ENCODE data around the gene FYB2.

Gene FYB2

DNA sequence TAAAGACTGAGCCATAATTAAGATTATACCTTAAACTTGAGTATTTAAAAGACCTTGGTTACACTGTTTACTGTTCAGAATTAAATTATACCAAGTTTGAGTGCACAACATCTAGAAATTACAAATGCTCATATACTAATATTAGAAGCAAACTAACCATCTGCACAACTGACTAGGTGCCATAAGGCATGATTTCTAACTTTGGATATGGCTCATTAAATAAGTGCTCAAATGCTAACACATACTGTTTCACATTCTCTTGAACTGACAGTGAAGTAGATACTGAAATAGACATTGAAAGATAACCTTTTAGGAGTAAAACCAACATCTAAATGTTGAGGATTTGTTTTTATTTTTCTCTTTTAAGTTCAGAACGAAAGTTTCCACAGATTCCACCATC is 100.0 kb downstream of the FYB2 start:
- TF ChIP-seq, protein P1, sequence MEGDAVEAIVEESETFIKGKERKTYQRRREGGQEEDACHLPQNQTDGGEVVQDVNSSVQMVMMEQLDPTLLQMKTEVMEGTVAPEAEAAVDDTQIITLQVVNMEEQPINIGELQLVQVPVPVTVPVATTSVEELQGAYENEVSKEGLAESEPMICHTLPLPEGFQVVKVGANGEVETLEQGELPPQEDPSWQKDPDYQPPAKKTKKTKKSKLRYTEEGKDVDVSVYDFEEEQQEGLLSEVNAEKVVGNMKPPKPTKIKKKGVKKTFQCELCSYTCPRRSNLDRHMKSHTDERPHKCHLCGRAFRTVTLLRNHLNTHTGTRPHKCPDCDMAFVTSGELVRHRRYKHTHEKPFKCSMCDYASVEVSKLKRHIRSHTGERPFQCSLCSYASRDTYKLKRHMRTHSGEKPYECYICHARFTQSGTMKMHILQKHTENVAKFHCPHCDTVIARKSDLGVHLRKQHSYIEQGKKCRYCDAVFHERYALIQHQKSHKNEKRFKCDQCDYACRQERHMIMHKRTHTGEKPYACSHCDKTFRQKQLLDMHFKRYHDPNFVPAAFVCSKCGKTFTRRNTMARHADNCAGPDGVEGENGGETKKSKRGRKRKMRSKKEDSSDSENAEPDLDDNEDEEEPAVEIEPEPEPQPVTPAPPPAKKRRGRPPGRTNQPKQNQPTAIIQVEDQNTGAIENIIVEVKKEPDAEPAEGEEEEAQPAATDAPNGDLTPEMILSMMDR (IDR thresholded peaks at IDR 0.05; ENCODE audit: low read depth, low read length) = no peak
- no peak overlapping the region for H3K4me3 ChIP-seq (ENCODE audit: low read depth, low read length)

DNA sequence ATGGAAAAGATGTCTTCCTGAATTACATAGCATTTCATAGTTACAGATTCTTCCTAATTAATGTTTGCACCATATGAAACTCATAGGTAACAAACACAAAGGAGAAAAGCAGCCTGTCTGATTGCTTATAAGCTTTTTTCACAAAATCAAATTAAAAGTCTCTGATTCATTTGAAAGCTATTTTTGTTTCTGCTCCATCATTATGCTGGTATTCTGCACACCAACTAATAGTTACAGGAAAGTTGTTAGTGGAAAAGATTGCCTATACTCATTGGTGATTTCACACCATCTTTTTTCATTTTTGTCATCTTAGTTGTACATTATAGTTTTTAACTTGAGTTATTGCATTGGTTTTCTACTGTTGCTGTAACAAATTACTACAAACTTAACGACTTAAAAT is 104.0 kb downstream of the FYB2 start:
- TF ChIP-seq, protein P1 (IDR thresholded peaks at IDR 0.05; ENCODE audit: low read depth, low read length) = no peak
- no peak overlapping the region for H3K4me3 ChIP-seq (ENCODE audit: low read depth, low read length)

GRCh38 chr1:56713112-56713511 is 106.1 kb downstream of the FYB2 start:
- TF ChIP-seq, protein P1 (IDR thresholded peaks at IDR 0.05; ENCODE audit: low read depth, low read length) = no peak
- H3K4me3 ChIP-seq (ENCODE audit: low read depth, low read length) = no peak overlapping the region

GRCh38 chr1:56712150-56712549 is 107.1 kb downstream of the FYB2 start:
- H3K4me3 ChIP-seq (ENCODE audit: low read depth, low read length) = no peak overlapping the region
- TF ChIP-seq, protein P1 (IDR thresholded peaks at IDR 0.05; ENCODE audit: low read depth, low read length) = no peak

DNA sequence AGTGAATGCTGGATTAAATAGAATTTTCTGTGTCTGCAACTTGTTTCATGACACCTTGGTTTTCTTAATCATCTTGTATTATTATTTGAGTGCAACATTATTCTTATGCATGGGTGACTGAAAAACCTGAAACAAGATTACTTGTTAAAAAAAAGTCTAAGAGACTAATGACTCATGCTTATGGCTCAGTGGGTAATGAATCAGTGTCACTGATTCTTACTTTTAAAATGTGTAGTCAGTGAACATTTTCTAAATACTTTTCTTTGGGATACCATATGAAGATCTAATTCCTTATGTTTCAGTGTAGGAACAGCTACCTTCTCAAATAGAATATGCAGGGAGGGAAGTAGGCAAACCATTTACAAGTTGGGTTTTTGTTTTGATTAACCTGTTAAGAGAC is 108.6 kb downstream of the FYB2 start:
- H3K4me3 ChIP-seq (ENCODE audit: low read depth, low read length) = no peak overlapping the region
- TF ChIP-seq, protein P1 (IDR thresholded peaks at IDR 0.05; ENCODE audit: low read depth, low read length) = no peak

DNA sequence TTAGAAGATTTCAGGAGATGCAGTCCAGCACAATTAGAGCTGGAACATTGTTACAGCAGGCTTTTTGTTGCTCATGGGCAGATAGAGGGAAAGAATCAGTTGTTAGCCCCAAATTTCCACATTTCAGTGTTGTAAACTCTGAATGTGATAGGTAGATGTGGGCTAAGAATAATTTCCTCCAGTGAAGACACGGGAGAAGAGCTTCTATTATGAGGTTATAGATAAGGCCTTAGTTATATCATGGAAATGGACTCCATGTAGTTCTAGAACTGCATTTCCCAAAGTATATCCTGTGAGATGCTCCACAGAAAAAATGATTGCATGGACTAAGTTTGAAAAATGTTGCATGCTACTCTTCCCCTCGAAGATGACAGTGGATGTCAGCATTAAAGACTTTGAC is 109.2 kb downstream of the FYB2 start:
- TF ChIP-seq, protein P1 (IDR thresholded peaks at IDR 0.05; ENCODE audit: low read depth, low read length) = no peak
- no peak overlapping the region for H3K4me3 ChIP-seq (ENCODE audit: low read depth, low read length)

- no peak overlapping the region for H3K4me3 ChIP-seq (ENCODE audit: low read depth, low read length)
- TF ChIP-seq, protein P1 (IDR thresholded peaks at IDR 0.05; ENCODE audit: low read depth, low read length) = no peak
Observed at GRCh38 chr1:56709269-56709880, 109.8 kb downstream of the FYB2 start.
